LNCaP clone FGC (cell line): ENCODE results near the gene GJB4.
"Not testable (repeated sequence)": the region's sequence is repeated elsewhere in the genome, so short reads cannot be mapped to it uniquely, and the experiment has no call there.

ENCODE experiments used
- DNase-seq: peaks from one replicate; pipeline ENCODE4 v3.0.0-alpha.2; 2011; ENCODE audit warnings: low read depth
- H3K4me3 ChIP-seq: 2 replicates; pipeline ENCODE4 v1.5.1; 2011; ENCODE audit warnings: mild to moderate bottlenecking, low read depth, low read length, control low read depth
- CTCF ChIP-seq: IDR thresholded peaks from 2 replicates; pipeline ENCODE4 v1.5.1; 2012; ENCODE audit warnings: mild to moderate bottlenecking; ENCODE audit not compliant: control insufficient read depth, insufficient read depth; ENCODE audit errors: extremely low read depth

The GJB4 gene

GRCh38 chr1:34795916-34796315 is 36.4 kb downstream of the GJB4 start:
- no peak for DNase-seq
- H3K4me3 ChIP-seq: no peak overlapping the region
- TF ChIP-seq CTCF: no peak

- DNase-seq: no peak
- H3K4me3 ChIP-seq: no peak overlapping the region
- no peak for TF ChIP-seq CTCF
These were observed 37.5 kb downstream of the GJB4 start for GRCh38 chr1:34796990-34797389.

GRCh38 chr1:34800214-34800613 is 40.7 kb downstream of the GJB4 start:
- no peak for DNase-seq
- no peak overlapping the region for H3K4me3 ChIP-seq
- no peak for TF ChIP-seq CTCF

GRCh38 chr1:34803770-34804169 is 44.2 kb downstream of the GJB4 start:
- no peak for TF ChIP-seq CTCF
- H3K4me3 ChIP-seq: no peak overlapping the region
- DNase-seq: no peak

GRCh38 chr1:34806396-34806795 is 46.9 kb downstream of the GJB4 start:
- H3K4me3 ChIP-seq: no peak overlapping the region
- TF ChIP-seq CTCF: no peak
- DNase-seq: no peak

- H3K4me3 ChIP-seq: no peak overlapping the region
- no peak for TF ChIP-seq CTCF
- DNase-seq: no peak
These were observed 48.7 kb downstream of the GJB4 start for GRCh38 chr1:34808051-34808810.

- not testable (repeated sequence) for DNase-seq, H3K4me3 ChIP-seq
These were observed 51.2 kb downstream of the GJB4 start for GRCh38 chr1:34810781-34811180.
